DMS79 treated with DMSO at 0.1 percent for 48 hours (cell line): ENCODE data around the gene ALPL.
"Not testable (repeated sequence)": the region's sequence is repeated elsewhere in the genome, so short reads cannot be mapped to it uniquely, and the experiment has no call there.

Experiments used
- DNase-seq: peaks from one replicate; lab custom pipeline; 2025; lab: John Stamatoyannopoulos, UW

The ALPL gene

GRCh38 chr1:21559788-21560567, 50.8 kb downstream of the ALPL start:
- no peak for DNase-seq

GRCh38 chr1:21560916-21561638, 51.9 kb downstream of the ALPL start:
- DNase-seq, result no peak

DNA sequence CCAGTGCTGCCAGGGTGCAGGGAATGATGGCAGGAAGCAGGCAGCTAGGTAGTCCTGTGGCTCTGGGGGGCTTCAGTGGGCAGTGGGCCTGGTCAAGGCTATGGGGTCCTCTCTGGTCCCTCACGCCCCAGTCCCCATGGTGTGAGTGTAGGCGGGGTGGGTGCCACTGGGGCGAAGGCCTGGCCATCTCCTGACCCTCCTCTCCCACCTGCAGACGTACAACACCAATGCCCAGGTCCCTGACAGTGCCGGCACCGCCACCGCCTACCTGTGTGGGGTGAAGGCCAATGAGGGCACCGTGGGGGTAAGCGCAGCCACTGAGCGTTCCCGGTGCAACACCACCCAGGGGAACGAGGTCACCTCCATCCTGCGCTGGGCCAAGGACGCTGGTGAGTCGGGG, 53.7 kb downstream of the ALPL start:
- no peak for DNase-seq

- no peak for DNase-seq
Observed at GRCh38 chr1:21563971-21564370, 54.7 kb downstream of the ALPL start.

- no peak for DNase-seq
Observed at GRCh38 chr1:21564521-21565095, 55.4 kb downstream of the ALPL start.

- DNase-seq, result no peak
Observed at GRCh38 chr1:21565285-21565684, 56.1 kb downstream of the ALPL start.

DNA sequence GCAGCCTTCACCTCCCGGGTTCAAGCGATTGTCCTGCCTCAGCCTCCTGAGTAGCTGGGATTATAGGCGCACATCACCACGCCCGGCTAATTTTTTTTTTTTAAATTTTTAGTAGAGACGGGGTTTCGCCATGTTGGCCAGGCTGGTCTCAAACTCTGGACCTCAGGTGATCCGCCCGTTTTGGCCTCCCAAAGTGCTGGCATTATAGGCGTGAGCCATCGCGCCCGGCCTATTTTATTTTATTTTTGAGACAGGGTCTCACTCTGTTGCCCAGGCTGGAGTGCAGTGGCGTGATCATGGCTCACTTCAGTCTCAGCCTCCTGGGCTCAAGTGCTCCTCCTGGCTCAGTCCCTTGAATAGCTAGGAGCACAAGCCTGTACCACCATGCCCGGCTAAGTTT, 57.1 kb downstream of the ALPL start:
- not testable (repeated sequence) for DNase-seq

GRCh38 chr1:21567241-21568005, 58.2 kb downstream of the ALPL start:
- no peak for DNase-seq

DNA sequence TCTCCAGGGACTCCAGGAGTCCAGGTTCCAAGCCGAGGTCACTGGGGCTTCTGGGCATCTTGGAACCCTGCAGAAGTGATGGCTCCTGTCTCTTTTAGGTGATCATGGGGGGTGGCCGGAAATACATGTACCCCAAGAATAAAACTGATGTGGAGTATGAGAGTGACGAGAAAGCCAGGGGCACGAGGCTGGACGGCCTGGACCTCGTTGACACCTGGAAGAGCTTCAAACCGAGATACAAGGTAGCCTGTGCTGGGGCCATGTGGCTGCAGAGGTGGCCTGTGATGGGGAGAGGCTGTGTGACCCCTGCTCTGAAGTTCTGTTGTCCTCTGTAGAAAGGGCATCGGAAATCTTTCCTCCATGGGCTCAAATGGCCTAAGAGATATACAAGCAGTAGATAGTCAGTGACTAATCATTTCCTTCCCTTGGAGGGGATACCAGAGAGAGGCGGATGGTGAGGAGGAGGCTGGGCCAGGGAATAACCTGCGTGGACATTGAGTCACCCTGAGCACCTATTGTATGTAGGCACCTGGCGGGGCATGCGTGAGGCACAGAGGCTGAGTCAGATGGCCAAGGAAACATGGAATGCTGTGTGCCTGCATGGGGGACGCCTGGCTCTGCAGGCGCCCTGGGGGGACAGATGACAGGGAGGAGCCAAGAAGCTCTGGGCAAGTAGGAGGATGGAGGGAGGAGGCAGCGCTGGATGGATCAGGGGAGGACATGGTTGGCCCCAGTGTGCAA, 59.0 kb downstream of the ALPL start:
- DNase-seq, result no peak

DNA sequence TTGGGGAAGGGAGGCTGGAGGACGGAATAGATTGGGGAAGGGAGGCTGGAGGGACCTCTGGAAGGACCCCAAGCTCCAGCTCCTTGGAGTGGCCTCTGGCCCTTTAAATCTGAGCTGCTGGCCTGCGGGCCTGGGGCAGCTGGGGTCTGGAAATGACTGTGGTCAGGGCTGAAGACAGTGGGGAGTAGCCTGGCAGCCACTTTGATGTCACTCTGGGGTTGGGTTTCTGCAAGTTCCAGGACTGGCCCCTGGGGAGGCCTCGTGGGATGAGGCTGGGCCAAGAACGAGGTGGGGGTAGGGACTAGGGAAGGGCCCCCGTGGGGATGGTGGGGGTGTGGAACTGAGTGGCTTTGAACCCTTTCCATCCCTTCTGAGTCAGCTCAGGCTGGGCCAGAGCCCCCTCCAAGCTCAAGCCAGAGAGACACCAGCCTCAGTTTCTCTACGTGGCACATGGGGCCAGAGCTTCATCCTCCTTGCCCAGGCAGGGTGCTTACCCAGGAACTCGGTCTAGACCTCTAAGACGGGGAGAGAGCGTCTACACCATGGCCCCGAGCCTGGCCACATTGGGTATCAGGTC, 59.7 kb downstream of the ALPL start:
- DNase-seq, result no peak

GRCh38 chr1:21569820-21570527, 60.8 kb downstream of the ALPL start:
- no peak for DNase-seq

- DNase-seq, result no peak
Observed at GRCh38 chr1:21570528-21570875, 61.3 kb downstream of the ALPL start.

- no peak for DNase-seq
Observed at GRCh38 chr1:21570885-21571284, 61.7 kb downstream of the ALPL start.

- no peak for DNase-seq
Observed at GRCh38 chr1:21572221-21572620, 63.0 kb downstream of the ALPL start.

DNA sequence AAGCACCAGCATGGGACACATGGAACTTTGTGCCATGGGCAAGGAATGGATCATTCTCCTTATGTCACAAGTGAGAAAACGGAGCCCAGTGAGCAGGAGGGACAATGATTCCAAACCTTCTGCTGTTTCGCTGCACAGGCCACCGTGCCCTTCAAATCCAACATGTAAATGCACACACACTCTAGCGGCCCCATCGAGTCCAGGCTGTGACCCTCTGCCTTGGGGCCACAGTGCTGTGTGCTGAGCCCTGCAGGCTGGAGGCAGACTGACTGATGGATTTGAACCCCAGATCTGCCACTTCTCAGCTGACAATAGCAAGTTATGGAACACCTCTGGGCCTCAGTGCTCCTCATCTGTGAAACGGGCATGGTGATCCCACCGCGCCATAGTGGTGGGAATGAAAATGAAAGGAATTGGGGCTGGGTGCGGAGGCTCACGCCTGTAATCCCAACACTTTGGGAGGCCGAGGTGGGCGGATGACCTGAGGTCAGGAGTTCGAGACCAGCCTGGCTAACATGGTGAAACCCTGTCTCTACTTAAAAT, 63.6 kb downstream of the ALPL start:
- no peak for DNase-seq

DNA sequence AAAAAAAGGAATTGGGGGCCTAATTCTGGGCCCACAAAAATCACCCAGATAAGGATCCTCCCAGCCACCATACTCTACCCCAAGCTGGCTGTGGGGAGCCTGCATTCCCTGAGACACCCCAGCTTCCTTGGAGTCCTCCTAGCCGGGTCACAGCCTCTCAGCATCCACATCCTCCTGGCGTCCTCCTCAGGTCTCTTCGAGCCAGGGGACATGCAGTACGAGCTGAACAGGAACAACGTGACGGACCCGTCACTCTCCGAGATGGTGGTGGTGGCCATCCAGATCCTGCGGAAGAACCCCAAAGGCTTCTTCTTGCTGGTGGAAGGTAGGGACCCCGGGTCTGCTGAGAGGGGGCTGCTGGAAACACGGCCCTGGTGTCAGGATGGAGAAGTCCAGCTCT, 64.3 kb downstream of the ALPL start:
- DNase-seq, result no peak

- DNase-seq, result peak; percentile 97
Observed at GRCh38 chr1:21573971-21574465, 64.8 kb downstream of the ALPL start.

DNA sequence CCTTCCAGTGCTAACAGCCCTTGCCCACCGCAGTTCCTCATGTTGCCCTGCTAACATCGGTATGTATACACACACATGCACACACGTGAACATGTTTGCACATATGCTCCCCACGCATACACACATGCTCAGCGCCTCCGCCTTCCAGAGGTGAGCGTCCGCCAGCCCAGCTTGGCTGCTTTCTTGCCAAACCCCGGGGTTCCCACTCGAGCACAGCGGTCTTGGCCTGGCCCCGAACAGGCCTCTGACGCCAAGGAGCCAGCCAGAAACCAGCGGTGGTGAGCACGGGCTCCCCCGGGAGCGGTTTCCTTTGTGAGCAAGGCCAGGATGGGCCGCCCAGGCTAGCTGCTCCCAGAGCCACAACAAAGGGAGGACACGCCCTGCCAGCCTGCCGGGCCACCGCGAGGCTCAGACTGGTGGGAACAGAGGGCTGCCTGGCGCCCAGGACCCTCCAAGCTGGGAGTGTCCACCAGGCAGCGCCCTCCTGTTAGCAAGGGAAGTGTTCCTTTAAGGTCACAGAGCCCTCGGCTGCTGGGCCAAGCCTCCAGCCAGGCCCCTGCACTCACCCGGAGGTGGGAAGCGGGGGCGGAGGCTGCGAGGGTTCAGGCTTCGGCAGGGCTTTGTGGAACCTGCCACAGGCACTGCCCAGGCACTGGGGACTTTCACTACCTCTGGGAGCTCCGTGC, 65.4 kb downstream of the ALPL start:
- peak; percentile 96 for DNase-seq

GRCh38 chr1:21575351-21575942, 66.2 kb downstream of the ALPL start:
- no peak for DNase-seq
